ENCODE measurements around the gene DAAM2.

- TF ChIP-seq KDM1A (IDR thresholded peaks at IDR 0.05; ENCODE audit: borderline replicate concordance, low read length), result no peak
- no peak for TF ChIP-seq YY1 (IDR thresholded peaks at IDR 0.05; ENCODE audit: low read depth, low read length)
- no peak for TF ChIP-seq TAF1 (IDR thresholded peaks at IDR 0.05; ENCODE audit: low read depth, low read length)
- TF ChIP-seq, protein P1, sequence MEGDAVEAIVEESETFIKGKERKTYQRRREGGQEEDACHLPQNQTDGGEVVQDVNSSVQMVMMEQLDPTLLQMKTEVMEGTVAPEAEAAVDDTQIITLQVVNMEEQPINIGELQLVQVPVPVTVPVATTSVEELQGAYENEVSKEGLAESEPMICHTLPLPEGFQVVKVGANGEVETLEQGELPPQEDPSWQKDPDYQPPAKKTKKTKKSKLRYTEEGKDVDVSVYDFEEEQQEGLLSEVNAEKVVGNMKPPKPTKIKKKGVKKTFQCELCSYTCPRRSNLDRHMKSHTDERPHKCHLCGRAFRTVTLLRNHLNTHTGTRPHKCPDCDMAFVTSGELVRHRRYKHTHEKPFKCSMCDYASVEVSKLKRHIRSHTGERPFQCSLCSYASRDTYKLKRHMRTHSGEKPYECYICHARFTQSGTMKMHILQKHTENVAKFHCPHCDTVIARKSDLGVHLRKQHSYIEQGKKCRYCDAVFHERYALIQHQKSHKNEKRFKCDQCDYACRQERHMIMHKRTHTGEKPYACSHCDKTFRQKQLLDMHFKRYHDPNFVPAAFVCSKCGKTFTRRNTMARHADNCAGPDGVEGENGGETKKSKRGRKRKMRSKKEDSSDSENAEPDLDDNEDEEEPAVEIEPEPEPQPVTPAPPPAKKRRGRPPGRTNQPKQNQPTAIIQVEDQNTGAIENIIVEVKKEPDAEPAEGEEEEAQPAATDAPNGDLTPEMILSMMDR (IDR thresholded peaks at IDR 0.05; ENCODE audit: control extremely low read depth in 1 of 3, insufficient read depth in 1 of 3, low read depth in 1 of 3, low read length in 3 of 3), result no peak
- no peak for TF ChIP-seq POLR2A (IDR thresholded peaks at IDR 0.05; ENCODE audit: control extremely low read depth in 1 of 2, low read depth in 2 of 2, low read length in 2 of 2)
- no peak for TF ChIP-seq EGR1 (IDR thresholded peaks at IDR 0.05; ENCODE audit: borderline replicate concordance, low read depth, low read length)
These were observed 39.1 kb upstream of the DAAM2 start for GRCh38 chr6:39752835-39753724.
